Measurements from ENCODE around the gene WNT9A. TPM values are rescaled to one million over a fixed set of nuclear protein-coding genes. Genes with fewer than 3 reads are reported as not detected.

The WNT9A gene
- total and polyA plus RNA-seq, 5 donors, result 0.60 to 1.8 (median 0.71) TPM

DNA sequence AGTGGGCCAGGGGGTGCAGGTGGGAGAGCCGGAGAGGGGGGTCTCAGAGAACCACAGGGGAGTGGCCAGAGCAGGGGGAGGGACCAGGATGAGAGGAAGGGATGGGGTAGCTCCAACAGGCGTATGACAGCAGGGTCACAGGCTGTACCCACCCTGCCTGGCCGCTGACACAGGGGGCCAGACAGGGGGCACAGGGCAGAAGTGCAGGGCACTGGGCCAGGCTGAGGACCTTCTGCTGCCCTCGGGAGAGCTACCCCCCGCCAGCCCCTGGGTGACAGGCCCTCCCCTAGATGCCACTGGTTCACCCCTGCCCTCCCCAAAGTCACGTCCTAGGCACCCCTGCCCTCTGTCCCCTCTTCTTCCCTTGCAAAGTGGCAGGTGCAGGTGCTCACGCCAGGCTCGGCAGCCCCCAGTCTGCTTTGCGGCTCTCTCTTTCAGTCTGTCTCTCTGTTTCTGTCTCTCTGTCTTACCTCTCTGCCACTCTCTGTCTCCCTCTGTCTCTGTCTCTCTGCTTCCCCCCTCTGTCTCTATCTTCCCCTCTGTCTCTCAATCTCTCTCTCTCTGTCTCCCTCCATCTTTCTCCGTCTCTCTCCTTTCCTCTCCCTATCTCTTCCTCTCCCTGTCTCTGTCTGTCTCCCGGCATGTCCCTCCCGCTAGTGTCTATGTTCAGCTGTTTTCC, 48.5 kb downstream of the WNT9A start:
- intact Hi-C loops (cut with DNase I), result no loop called here
- 67% methylated on average over 12 of the region's 12 CpGs for WGBS
- Histone ChIP-seq H3K4me1 (ENCODE audit: control insufficient read depth, insufficient read depth, low read length) (no peaks in the 10 kb centered on the region), H3K9me3 (ENCODE audit: control insufficient read depth, low read length) (no peaks in the 10 kb centered on the region), H3K27me3 (ENCODE audit: control insufficient read depth, insufficient read depth) (no peaks in the 10 kb centered on the region), H3K4me3 (ENCODE audit: low read length) (no peak overlapping the region), H3K27ac (ENCODE audit: low read length) (no peak overlapping the region)
- peak; percentile 6 to 39 (median 29) for DNase-seq
- no peak for ATAC-seq

GRCh38 chr1:227898502-227899140, 49.1 kb downstream of the WNT9A start:
- Histone ChIP-seq H3K9me3 (ENCODE audit: control insufficient read depth, low read length) (no peaks in the 10 kb centered on the region), H3K27ac (ENCODE audit: low read length) (no peak overlapping the region), H3K27me3 (ENCODE audit: control insufficient read depth, insufficient read depth) (no peaks in the 10 kb centered on the region), H3K4me1 (ENCODE audit: control insufficient read depth, insufficient read depth, low read length) (no peaks in the 10 kb centered on the region), H3K4me3 (ENCODE audit: low read length) (no peak overlapping the region)
- 81% methylated on average over 12 of the region's 12 CpGs for WGBS
- ATAC-seq, result no peak
- intact Hi-C loops (cut with DNase I), result no loop called here
- DNase-seq, result peak in 2 of 3 donors; percentile 4 to 40

DNA sequence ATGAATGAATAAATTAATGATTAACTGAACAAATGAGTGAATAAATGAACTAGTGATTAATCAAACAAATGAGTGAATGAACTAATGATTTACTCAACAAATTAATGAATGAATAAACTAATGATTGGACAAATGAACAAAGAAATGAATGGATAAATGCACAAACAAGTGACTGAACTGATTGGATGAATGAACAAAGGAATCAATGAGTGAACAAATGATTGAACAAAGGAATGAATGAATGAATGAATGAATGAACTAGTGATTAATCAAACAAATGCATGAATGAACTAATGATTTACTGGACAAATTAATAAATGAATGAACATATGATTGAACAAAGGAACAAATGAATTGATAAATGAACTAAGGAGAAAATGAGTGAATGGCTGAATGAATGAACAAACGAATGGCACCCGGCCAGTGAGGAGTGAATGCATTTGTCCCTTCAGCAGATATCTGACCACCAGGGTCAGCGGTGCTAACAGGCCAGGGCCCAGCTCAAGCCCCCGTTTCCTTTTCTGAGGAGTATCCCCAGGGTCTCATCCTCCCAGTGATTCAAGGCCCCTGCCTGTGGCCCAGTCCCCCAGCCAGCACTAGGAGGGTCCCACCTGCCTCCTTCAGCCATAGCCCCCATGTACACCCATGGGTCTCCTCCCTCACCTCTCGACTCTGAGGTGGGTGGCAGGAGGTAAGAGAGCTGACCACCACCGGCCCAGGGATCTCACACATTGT, 49.9 kb downstream of the WNT9A start:
- Histone ChIP-seq H3K4me1 (ENCODE audit: control insufficient read depth, insufficient read depth, low read length) (no peaks in the 10 kb centered on the region), H3K27me3 (ENCODE audit: control insufficient read depth, insufficient read depth) (no peaks in the 10 kb centered on the region), H3K27ac (ENCODE audit: low read length) (no peak overlapping the region), H3K4me3 (ENCODE audit: low read length) (no peak overlapping the region), H3K9me3 (ENCODE audit: control insufficient read depth, low read length) (no peaks in the 10 kb centered on the region)
- intact Hi-C loops (cut with DNase I), result no loop called here
- WGBS, result 87% methylated on average over 6 of the region's 6 CpGs
- DNase-seq, result peak in 1 of 3 donors; percentile 10
- no peak for ATAC-seq

GRCh38 chr1:227896710-227897655, 50.7 kb downstream of the WNT9A start:
- 95% methylated on average over 9 of the region's 9 CpGs for WGBS
- Histone ChIP-seq H3K27ac (ENCODE audit: low read length) (no peak overlapping the region), H3K9me3 (ENCODE audit: control insufficient read depth, low read length) (no peaks in the 10 kb centered on the region), H3K27me3 (ENCODE audit: control insufficient read depth, insufficient read depth) (no peaks in the 10 kb centered on the region), H3K4me3 (ENCODE audit: low read length) (no peak overlapping the region), H3K4me1 (ENCODE audit: control insufficient read depth, insufficient read depth, low read length) (no peaks in the 10 kb centered on the region)
- intact Hi-C loops (cut with DNase I), result no loop called here
- DNase-seq (peak; percentile 4 to 34 (median 24)), ATAC-seq (no peak)

DNA sequence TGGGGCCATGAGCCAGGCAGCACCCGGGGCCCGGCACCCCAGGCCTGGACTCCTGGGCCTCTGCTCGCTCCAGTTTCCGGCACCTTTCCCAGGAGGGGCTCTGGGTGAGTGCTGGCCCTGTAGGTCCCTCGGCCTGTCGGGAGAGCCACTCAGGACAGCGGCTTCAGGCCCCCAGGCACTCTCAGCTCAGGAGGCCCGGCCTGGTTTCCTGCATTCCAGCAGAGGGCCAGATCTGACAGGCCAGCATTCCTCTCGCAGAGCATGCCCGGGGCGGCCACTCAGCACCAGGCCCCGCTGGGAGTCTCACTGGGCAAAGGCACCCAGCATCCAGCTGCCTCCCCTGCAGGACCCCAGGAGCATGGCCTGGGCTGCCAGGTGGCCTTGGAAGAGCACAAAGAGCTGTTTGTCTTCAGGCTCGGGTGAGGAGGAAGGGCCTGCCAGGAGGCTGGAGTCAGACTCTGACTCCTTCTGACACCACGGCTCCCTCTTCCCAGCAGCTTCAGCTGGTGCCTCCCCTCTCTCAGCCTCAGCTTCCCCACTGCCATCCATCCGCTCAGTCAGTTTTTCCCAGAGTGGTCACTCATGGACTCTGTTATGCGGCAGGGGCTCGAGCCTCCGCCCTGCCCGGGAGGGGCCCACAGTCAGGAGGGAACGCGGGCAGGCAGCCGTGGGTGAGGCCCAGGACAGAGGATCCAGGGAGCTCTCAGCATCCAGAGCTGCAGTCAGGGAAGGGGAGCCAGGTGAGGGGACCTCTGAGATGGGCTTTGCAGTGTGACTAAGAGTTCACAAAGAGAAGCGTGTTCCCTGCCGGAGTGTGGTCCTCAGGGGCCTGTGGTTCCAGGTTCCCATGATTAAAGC, 51.7 kb downstream of the WNT9A start:
- Histone ChIP-seq H3K4me1 (ENCODE audit: control insufficient read depth, insufficient read depth, low read length) (no peaks in the 10 kb centered on the region), H3K27me3 (ENCODE audit: control insufficient read depth, insufficient read depth) (no peaks in the 10 kb centered on the region), H3K27ac (ENCODE audit: low read length) (no peak overlapping the region), H3K4me3 (ENCODE audit: low read length) (no peak overlapping the region), H3K9me3 (ENCODE audit: control insufficient read depth, low read length) (no peaks in the 10 kb centered on the region)
- ATAC-seq (no peak), DNase-seq (peak; percentile 28 to 60 (median 56))
- WGBS, result 64% methylated on average over 24 of the region's 24 CpGs
- intact Hi-C loops (cut with DNase I), result no loop called here

DNA sequence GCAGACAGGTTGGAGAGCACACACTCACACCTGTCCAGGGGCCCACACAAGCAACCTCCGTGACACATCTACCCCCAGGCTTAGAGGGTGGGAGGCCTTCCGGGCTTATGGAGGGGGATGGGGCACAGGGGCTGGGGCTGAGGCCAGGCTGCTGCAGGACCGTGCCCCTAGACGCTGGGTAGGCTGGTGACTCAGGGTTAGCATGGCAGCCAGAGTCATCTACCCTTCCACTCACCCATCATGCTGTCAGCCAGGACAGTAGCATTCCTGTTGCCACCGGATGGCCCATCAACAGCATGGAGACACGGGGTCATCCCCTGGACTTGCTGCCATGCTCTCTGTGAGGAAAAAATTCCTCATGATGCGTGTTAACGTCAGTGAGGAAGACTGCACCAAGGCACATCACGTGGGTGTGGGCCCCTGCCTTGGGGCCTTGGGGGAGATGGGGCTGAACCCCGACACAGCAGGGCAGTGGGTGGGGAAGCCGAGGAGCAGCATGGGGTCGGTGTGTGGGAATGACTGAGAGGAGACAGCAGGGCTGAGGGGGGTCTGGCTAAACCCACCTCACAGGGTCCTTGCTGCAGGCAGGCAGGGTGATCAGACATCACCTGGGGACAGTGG, 52.8 kb downstream of the WNT9A start:
- H3K4me1 ChIP-seq (ENCODE audit: control insufficient read depth, insufficient read depth, low read length), result no peaks in the 10 kb centered on the region
- ATAC-seq, result no peak
- WGBS, result 89% methylated on average over 12 of the region's 12 CpGs
- no peak overlapping the region for H3K4me3 ChIP-seq (ENCODE audit: low read length)
- H3K27me3 ChIP-seq (ENCODE audit: control insufficient read depth, insufficient read depth), result no peaks in the 10 kb centered on the region
- no peaks in the 10 kb centered on the region for H3K9me3 ChIP-seq (ENCODE audit: control insufficient read depth, low read length)
- intact Hi-C loops (cut with DNase I), result no loop called here
- DNase-seq, result peak in 1 of 3 donors; percentile 44
- no peak overlapping the region for H3K27ac ChIP-seq (ENCODE audit: low read length)

- intact Hi-C loops (cut with DNase I), result no loop called here
- H3K27me3 ChIP-seq (ENCODE audit: control insufficient read depth, insufficient read depth), result no peaks in the 10 kb centered on the region
- H3K4me3 ChIP-seq (ENCODE audit: low read length), result no peak overlapping the region
- peak in 1 of 3 donors; percentile 34 for DNase-seq
- ATAC-seq, result no peak
- H3K9me3 ChIP-seq (ENCODE audit: control insufficient read depth, low read length), result no peaks in the 10 kb centered on the region
- WGBS, result 84% methylated on average over 27 of the region's 27 CpGs
- H3K4me1 ChIP-seq (ENCODE audit: control insufficient read depth, insufficient read depth, low read length), result no peaks in the 10 kb centered on the region
- no peak overlapping the region for H3K27ac ChIP-seq (ENCODE audit: low read length)
Measured at GRCh38 chr1:227893949-227894721, 53.6 kb downstream of the WNT9A start.

- Histone ChIP-seq H3K4me3 (ENCODE audit: low read length) (no peak overlapping the region), H3K27ac (ENCODE audit: low read length) (no peak overlapping the region), H3K9me3 (ENCODE audit: control insufficient read depth, low read length) (no peaks in the 10 kb centered on the region), H3K4me1 (ENCODE audit: control insufficient read depth, insufficient read depth, low read length) (no peaks in the 10 kb centered on the region), H3K27me3 (ENCODE audit: control insufficient read depth, insufficient read depth) (no peaks in the 10 kb centered on the region)
- peak in 1 of 3 donors; percentile 39 for DNase-seq
- 93% methylated on average over 9 of the region's 9 CpGs for WGBS
- ATAC-seq, result no peak
- intact Hi-C loops (cut with DNase I), result no loop called here
Measured at GRCh38 chr1:227893300-227893948, 54.3 kb downstream of the WNT9A start.

All from right cardiac atrium (tissue), 5 donors.